Measurements from ENCODE around the gene RASSF4.

- TF ChIP-seq CTCF (IDR thresholded peaks at IDR 0.05) (no peak), POLR2A (IDR thresholded peaks at IDR 0.05) (no peak)
These were observed 49.0 kb upstream of the RASSF4 start for GRCh38 chr10:44910602-44911001.
